K562 (cell line): ENCODE measurements around the gene HEPHL1. TPM values are rescaled to one million over a fixed set of nuclear protein-coding genes. Genes with fewer than 3 reads are reported as not detected.

Source experiments
- CREM ChIP-seq: IDR thresholded peaks from 2 replicates; pipeline ENCODE4 v1.6.1; 2014; ENCODE audit warnings: antibody characterized with exemption, low read depth
- CSDE1 ChIP-seq, 2 experiments: fragments of 450-650 bp; IDR thresholded peaks; 2 replicates each; pipeline ENCODE4 v1.6.1; 2016; ENCODE audit warnings: mild to moderate bottlenecking in 1 of 2
- DIDO1 ChIP-seq: fragments of 450-650 bp; IDR thresholded peaks from 2 replicates; pipeline ENCODE4 v1.6.1; 2016; ENCODE audit warnings: low read depth, missing biosample characterization, missing genetic modification characterization
- HIVEP1 ChIP-seq: fragments of 250-450 bp; sonication (Bioruptor Pico); IDR thresholded peaks from 2 replicates; pipeline ENCODE4 v1.4.0; 2020; ENCODE audit warnings: mild to moderate bottlenecking
- HNRNPLL ChIP-seq: fragments of 200-400 bp; formaldehyde crosslinking; IDR thresholded peaks from 2 replicates; pipeline ENCODE4 v1.6.1; 2017; ENCODE audit warnings: low read length, low read depth, mild to moderate bottlenecking; ENCODE audit not compliant: poor library complexity, severe bottlenecking
- JUND ChIP-seq, 2 experiments: IDR thresholded peaks; 2 replicates in 1 of 2; 3 replicates in 1 of 2; pipeline ENCODE4 v1.6.1; 2011; ENCODE audit warnings: borderline replicate concordance in 2 of 2, low read depth in 2 of 2, low read length in 2 of 2, improper control_type of control experiment in 1 of 2, missing biosample characterization in 1 of 2, missing genetic modification characterization in 1 of 2, missing genetic modification reagents in 1 of 2
- KLF13 ChIP-seq: fragments of 450-650 bp; IDR thresholded peaks from 2 replicates; pipeline ENCODE4 v1.6.1; 2016; ENCODE audit warnings: missing genetic modification characterization, low read depth, mild to moderate bottlenecking, missing compliant biosample characterization, moderate library complexity, borderline replicate concordance
- KLF6 ChIP-seq: fragments of 250-450 bp; sonication (Bioruptor Pico); IDR thresholded peaks from 2 replicates; pipeline ENCODE4 v1.4.0; 2020; ENCODE audit warnings: mild to moderate bottlenecking, moderate library complexity, borderline replicate concordance
- NCOR1 ChIP-seq: fragments of 450-650 bp; IDR thresholded peaks from 2 replicates; pipeline ENCODE4 v1.6.1; 2016; ENCODE audit warnings: mild to moderate bottlenecking, moderate library complexity
- NFE2L1 ChIP-seq: fragments of 450-650 bp; IDR thresholded peaks from 2 replicates; pipeline ENCODE4 v1.6.1; 2016; ENCODE audit warnings: missing genetic modification characterization, low read depth, mild to moderate bottlenecking, missing compliant biosample characterization, moderate library complexity, borderline replicate concordance
- NFIX ChIP-seq: fragments of 250-450 bp; sonication (Bioruptor Pico); IDR thresholded peaks from 2 replicates; pipeline ENCODE4 v1.4.0; 2020; ENCODE audit warnings: low read depth, mild to moderate bottlenecking, moderate library complexity
- NFXL1 ChIP-seq: fragments of 450-650 bp; formaldehyde crosslinking; IDR thresholded peaks from 2 replicates; pipeline ENCODE4 v1.4.0; 2021; ENCODE audit warnings: mild to moderate bottlenecking
- NR1H2 ChIP-seq: sonication (generic); formaldehyde crosslinking; IDR thresholded peaks from 2 replicates; pipeline ENCODE4 v1.4.0; 2020; ENCODE audit warnings: mild to moderate bottlenecking, missing genetic modification reagents
- NR2C2 ChIP-seq, 2 experiments: fragments of 200-800 bp in 1 of 2; sonication (Bioruptor generic) in 1 of 2; sonication (generic) in 1 of 2; formaldehyde crosslinking in 1 of 2; IDR thresholded peaks; 2 replicates each; pipeline versions ENCODE4 v1.6.1 to v1.8.0; 2016 to 2022; ENCODE audit warnings: mild to moderate bottlenecking in 1 of 2, missing compliant biosample characterization in 1 of 2, missing genetic modification characterization in 1 of 2, missing genetic modification reagents in 1 of 2
- POLR2H ChIP-seq: IDR thresholded peaks from 2 replicates; pipeline ENCODE4 v1.6.1; 2016; ENCODE audit warnings: missing genetic modification characterization, low read depth, mild to moderate bottlenecking, control low read depth, missing compliant biosample characterization, moderate library complexity
- PREB ChIP-seq: sonication (generic); formaldehyde crosslinking; IDR thresholded peaks from 2 replicates; pipeline ENCODE4 v1.8.1; 2023; ENCODE audit warnings: mild to moderate bottlenecking, missing genetic modification reagents
- PURB ChIP-seq: sonication (generic); formaldehyde crosslinking; IDR thresholded peaks from 2 replicates; pipeline ENCODE4 v1.9.0; 2021; ENCODE audit warnings: low read depth, mild to moderate bottlenecking, missing genetic modification reagents
- RAD51 ChIP-seq: fragments of 450-650 bp; IDR thresholded peaks from 2 replicates; pipeline ENCODE4 v1.7.1; 2016; ENCODE audit warnings: low read depth, mild to moderate bottlenecking, borderline replicate concordance
- RFX1 ChIP-seq: fragments of 450-650 bp; IDR thresholded peaks from 2 replicates; pipeline ENCODE4 v1.6.1; 2016; ENCODE audit warnings: mild to moderate bottlenecking, moderate library complexity
- RHOXF2B ChIP-seq: fragments of 250-450 bp; sonication (Bioruptor Pico); conservative IDR thresholded peaks from 2 replicates; pipeline ENCODE4 v1.5.1; 2021
- SRSF9 ChIP-seq: fragments of 200-400 bp; formaldehyde crosslinking; IDR thresholded peaks from 2 replicates; pipeline ENCODE4 v1.6.1; 2017; ENCODE audit warnings: low read depth, low read length, borderline replicate concordance
- STAG1 ChIP-seq: sonication (generic); formaldehyde crosslinking; IDR thresholded peaks from 2 replicates; pipeline ENCODE4 v1.5.0; 2020; ENCODE audit warnings: missing genetic modification reagents, borderline replicate concordance
- TBL1XR1 ChIP-seq, 2 experiments: IDR thresholded peaks; 2 replicates each; pipeline ENCODE4 v1.6.1; 2012; ENCODE audit warnings: improper control_type of control experiment in 2 of 2, low read length in 2 of 2, mild to moderate bottlenecking in 1 of 2
- TCF7L2 ChIP-seq: fragments of 150-350 bp; IDR thresholded peaks from 2 replicates; pipeline ENCODE4 v1.6.1; 2016; ENCODE audit warnings: low read depth, mild to moderate bottlenecking, low read length, moderate library complexity
- TGIF2 ChIP-seq: sonication (generic); formaldehyde crosslinking; IDR thresholded peaks from 2 replicates; pipeline ENCODE4 v1.8.1; 2022; ENCODE audit warnings: mild to moderate bottlenecking, missing genetic modification reagents, moderate library complexity
- TOE1 ChIP-seq, 2 experiments: fragments of 450-650 bp in 1 of 2; sonication (generic) in 1 of 2; formaldehyde crosslinking in 1 of 2; IDR thresholded peaks; 2 replicates each; pipeline versions ENCODE4 v1.7.1 to v1.8.0; 2016 to 2022; ENCODE audit warnings: borderline replicate concordance in 2 of 2, mild to moderate bottlenecking in 2 of 2, antibody characterized with exemption in 1 of 2, inconsistent platforms in 1 of 2, low read depth in 1 of 2, missing genetic modification reagents in 1 of 2, moderate library complexity in 1 of 2
- XRCC5 ChIP-seq: fragments of 200-400 bp; formaldehyde crosslinking; IDR thresholded peaks from 2 replicates; pipeline ENCODE4 v1.6.1; 2017; ENCODE audit warnings: low read depth, mild to moderate bottlenecking, low read length
- ZBTB1 ChIP-seq: sonication (generic); formaldehyde crosslinking; IDR thresholded peaks from 2 replicates; pipeline ENCODE4 v1.8.1; 2023; ENCODE audit warnings: missing genetic modification reagents, low read depth, mild to moderate bottlenecking, borderline replicate concordance
- polyA plus RNA-seq, 8 experiments: library from polyadenylated mRNA; depleted of rRNA in 4 of 8; stranded (reverse) in 5 of 8; unstranded in 3 of 8; fragments of >200 nt; fragmentation: Nextera tagmentation in 2 of 8; fragmentation: Illumina TruSeq in 1 of 8; extraction: Ambion mirVana in 2 of 8; extraction: Trizol in 1 of 8; gene quantifications; 2 replicates each; pipeline versions ENCODE4 v1.2.1 to v1.2.3, GENCODE V29; 2011 to 2014; ENCODE audit warnings: inconsistent platforms in 1 of 8, missing spikeins in 1 of 8
- total RNA-seq, 7 experiments: library from RNA; depleted of rRNA in 6 of 7; stranded (reverse); fragments of >200 nt in 6 of 7; fragmentation: Illumina TruSeq in 2 of 7; extraction: Trizol in 2 of 7; gene quantifications; 2 replicates each; pipeline versions ENCODE4 v1.2.1 to v1.2.3, GENCODE V29; 2011 to 2021; ENCODE audit warnings: low replicate concordance in 1 of 7

The HEPHL1 gene
- total and polyA plus RNA-seq, 9 of the 15 experiments (the other 6 are each of a cell fraction or from before 2014, with no cell fraction given) = 0.01 TPM; not detected in 8

- no peak for TF ChIP-seq NFXL1 (CRISPR knock-in tag)
- no peak for TF ChIP-seq TCF7L2
- TF ChIP-seq KLF6 (CRISPR knock-in tag) = no peak
- TF ChIP-seq NFE2L1 (tag) = no peak
- no peak for TF ChIP-seq CSDE1 (IDR thresholded peaks at IDR 0.05)
- TF ChIP-seq POLR2H (tag) = no peak
- TF ChIP-seq NR1H2 (CRISPR knock-in tag) = no peak
- no peak for TF ChIP-seq NCOR1
- no peak for TF ChIP-seq RFX1
- no peak for TF ChIP-seq RAD51
- no peak for TF ChIP-seq ZBTB1 (CRISPR knock-in tag)
- no peak for TF ChIP-seq CREM
- no peak for TF ChIP-seq HNRNPLL
- no peak for TF ChIP-seq HIVEP1 (CRISPR knock-in tag)
- TF ChIP-seq RHOXF2B (CRISPR knock-in tag) = no peak
- TF ChIP-seq STAG1 (CRISPR knock-in tag) = no peak
- no peak for TF ChIP-seq TOE1 (IDR thresholded peaks at IDR 0.05; ENCODE audit: borderline replicate concordance)
- no peak for TF ChIP-seq TOE1 (CRISPR knock-in tag; IDR thresholded peaks at IDR 0.05; ENCODE audit: borderline replicate concordance, low read depth)
- TF ChIP-seq DIDO1 (tag) = no peak
- TF ChIP-seq SRSF9 = no peak
- no peak for TF ChIP-seq NFIX (CRISPR knock-in tag)
- TF ChIP-seq PURB (CRISPR knock-in tag) = no peak
- TF ChIP-seq TBL1XR1 (IDR thresholded peaks at IDR 0.05; ENCODE audit: low read length in 2 of 2) = 0 out of 4 replicates have a peak, but pooled peaks of 1 of the 2 experiments have one; percentile 15
- TF ChIP-seq JUND (IDR thresholded peaks at IDR 0.05; ENCODE audit: borderline replicate concordance, low read depth, low read length) = peak; percentile 99
- TF ChIP-seq JUND (tag; IDR thresholded peaks at IDR 0.05; ENCODE audit: borderline replicate concordance, low read depth, low read length) = peak; percentile 98
- no peak for TF ChIP-seq PREB (CRISPR knock-in tag)
- no peak for TF ChIP-seq NR2C2 (CRISPR knock-in tag; IDR thresholded peaks at IDR 0.05)
- no peak for TF ChIP-seq NR2C2 (tag; IDR thresholded peaks at IDR 0.05)
- TF ChIP-seq XRCC5 = no peak
- TF ChIP-seq TGIF2 (CRISPR knock-in tag) = no peak
- no peak for TF ChIP-seq KLF13 (tag)
Observed at GRCh38 chr11:94151903-94152677, 130.9 kb downstream of the HEPHL1 start (continued).
